ENCODE measurements around the gene PAK3. TPM values are rescaled to one million over a fixed set of nuclear protein-coding genes. Genes with fewer than 3 reads are reported as not detected.

The PAK3 gene
- total RNA-seq, 4 donors from 2014 or later: 0.57 to 2.7 (median 1.8) TPM

- TF ChIP-seq CTCF (IDR thresholded peaks at IDR 0.05; ENCODE audit: low read depth): no peak
Measured at GRCh38 chrX:111114806-111115205, 18.8 kb downstream of the PAK3 start.

GRCh38 chrX:111116666-111117065 lies 20.7 kb downstream of the PAK3 start:
- no peak for TF ChIP-seq CTCF (IDR thresholded peaks at IDR 0.05; ENCODE audit: low read depth)

GRCh38 chrX:111119341-111119740 lies 23.4 kb downstream of the PAK3 start:
- TF ChIP-seq CTCF (IDR thresholded peaks at IDR 0.05; ENCODE audit: low read depth): no peak

- no peak for TF ChIP-seq CTCF (IDR thresholded peaks at IDR 0.05; ENCODE audit: low read depth)
Measured at GRCh38 chrX:111123125-111123524, 27.1 kb downstream of the PAK3 start.

GRCh38 chrX:111123606-111124179 lies 27.7 kb downstream of the PAK3 start:
- TF ChIP-seq CTCF (IDR thresholded peaks at IDR 0.05; ENCODE audit: low read depth): no peak

GRCh38 chrX:111124418-111124817 lies 28.4 kb downstream of the PAK3 start:
- TF ChIP-seq CTCF (IDR thresholded peaks at IDR 0.05; ENCODE audit: low read depth): no peak

- no peak for TF ChIP-seq CTCF (IDR thresholded peaks at IDR 0.05; ENCODE audit: low read depth)
Measured at GRCh38 chrX:111127038-111127437, 31.0 kb downstream of the PAK3 start.

All from subcutaneous adipose tissue (tissue), 4 donors.